T-helper 1 cell treated with Interleukin-12 subunit alpha and Interleukin-12 subunit beta and Interleukin-4 antibody, amounts not matched to agents 30 ng/mL and 1 ng/mL, for 36 hours (primary cell): ENCODE measurements around the gene CASP7. TPM values are rescaled to one million over a fixed set of nuclear protein-coding genes. Genes with fewer than 3 reads are reported as not detected.
"Not testable (repeated sequence)": the region's sequence is repeated elsewhere in the genome, so short reads cannot be mapped to it uniquely, and the experiment has no call there.

ENCODE experiments used
- intact Hi-C: fragments of 100-400 bp; cut with micrococcal nuclease; formaldehyde crosslinking; loops from one replicate; pipeline ENCODE4 v1.15.1; 2024
- total RNA-seq: library from RNA; stranded (reverse); gene quantifications from 2 replicates; pipeline ENCODE4 v1.2.3, GENCODE V29; 2022

Gene CASP7
- total RNA-seq: 44.9 and 49.1 TPM in 2 replicates

DNA sequence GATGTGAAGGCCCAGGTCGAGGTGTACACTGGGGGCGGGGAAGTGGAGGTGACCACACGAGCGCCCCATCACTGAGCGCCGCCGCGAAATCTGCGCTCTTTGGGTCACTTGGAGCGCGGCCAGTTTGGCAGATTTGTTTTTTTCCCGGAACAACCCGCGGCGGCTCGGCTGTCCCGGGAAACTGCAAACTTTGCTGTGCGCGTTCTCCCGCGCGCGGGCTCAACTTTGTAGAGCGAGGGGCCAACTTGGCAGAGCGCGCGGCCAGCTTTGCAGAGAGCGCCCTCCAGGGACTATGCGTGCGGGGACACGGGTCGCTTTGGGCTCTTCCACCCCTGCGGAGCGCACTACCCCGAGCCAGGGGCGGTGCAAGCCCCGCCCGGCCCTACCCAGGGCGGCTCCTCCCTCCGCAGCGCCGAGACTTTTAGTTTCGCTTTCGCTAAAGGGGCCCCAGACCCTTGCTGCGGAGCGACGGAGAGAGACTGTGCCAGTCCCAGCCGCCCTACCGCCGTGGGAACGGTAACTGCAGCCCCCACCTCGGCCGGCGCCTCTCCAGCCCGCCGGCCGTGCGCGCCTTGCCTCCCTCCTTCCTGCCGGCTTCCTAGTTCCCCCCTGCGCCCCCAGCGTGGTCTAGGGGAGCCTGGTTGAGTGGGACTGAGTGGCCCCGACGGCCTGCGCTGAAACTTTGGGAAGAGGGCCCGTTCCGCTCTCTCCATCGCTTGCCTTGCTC lies at the start of gene CASP7:
CASP7 (plus strand) TSS at position 450 of the 727 bp plus-strand sequence. CDS start 17,582 bp downstream, outside the sequence.
- intact Hi-C loops: loop anchor here (1.0 to 5.0 kb wide), 14 partner anchors 10 to 1497 kb away; partner anchors contain the start of genes CCDC186, DCLRE1A, FHIP2A and GPAM

DNA sequence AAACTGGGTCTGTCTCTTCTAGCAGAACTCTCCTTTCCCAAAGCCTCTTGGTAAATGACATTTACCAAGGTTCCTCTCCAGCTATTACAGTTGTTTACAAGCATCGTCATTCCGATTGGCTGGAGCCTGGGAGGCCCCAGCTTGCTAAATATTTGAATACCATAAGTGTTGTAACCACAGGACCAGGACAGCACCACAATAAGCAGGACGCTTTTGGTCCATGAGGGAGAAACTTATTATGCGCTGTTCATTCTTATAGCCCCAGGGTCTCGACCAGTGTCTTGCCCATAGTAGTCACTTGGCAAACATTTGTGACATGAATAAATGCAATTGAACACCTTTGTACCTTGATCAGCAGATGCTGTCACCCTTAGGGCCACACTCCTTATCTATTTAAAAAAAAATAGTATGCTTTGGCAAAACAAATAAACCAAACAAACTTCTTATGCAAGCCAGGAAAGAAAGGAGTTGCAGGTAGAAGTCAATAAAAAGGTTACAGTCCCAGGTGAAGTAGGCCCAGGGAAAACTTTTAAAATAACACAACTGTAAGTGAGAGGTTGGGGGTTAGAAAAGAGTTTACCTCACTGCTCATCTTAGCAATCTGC lies 48.7 kb upstream of the CASP7 start:
- intact Hi-C loops: no loop called here

DNA sequence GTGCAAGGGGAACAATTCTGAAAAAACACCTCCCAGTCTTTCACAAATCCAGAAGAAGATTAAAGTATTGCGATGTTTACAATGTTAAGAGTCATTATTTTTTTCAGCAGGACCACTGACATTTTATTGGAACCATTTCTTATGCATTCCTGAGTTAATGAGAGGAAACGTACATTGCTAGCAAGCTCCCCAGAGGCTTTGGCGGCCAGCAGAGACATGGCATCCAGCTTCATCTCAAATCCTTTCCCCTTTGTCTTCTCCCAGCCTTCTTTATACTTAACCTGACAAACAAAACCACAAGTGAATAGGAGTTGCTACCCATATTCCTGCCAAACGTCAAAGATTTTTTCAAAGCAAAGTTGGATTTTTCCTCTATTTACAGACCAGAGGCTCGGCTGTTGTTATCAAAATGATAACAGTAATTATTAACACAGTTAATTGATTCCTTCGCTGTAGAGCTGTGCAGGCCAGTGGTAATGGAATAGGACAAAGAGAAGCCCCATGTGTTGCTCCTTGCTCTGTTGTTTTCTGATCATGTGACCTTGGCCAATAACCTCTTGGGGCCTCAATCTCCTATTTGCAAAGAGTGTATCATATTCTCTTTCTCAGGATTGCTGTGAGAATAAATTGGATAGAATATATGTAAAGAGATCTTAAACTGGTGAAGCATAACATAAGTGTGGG lies 47.9 kb upstream of the CASP7 start:
- intact Hi-C loops: no loop called here

DNA sequence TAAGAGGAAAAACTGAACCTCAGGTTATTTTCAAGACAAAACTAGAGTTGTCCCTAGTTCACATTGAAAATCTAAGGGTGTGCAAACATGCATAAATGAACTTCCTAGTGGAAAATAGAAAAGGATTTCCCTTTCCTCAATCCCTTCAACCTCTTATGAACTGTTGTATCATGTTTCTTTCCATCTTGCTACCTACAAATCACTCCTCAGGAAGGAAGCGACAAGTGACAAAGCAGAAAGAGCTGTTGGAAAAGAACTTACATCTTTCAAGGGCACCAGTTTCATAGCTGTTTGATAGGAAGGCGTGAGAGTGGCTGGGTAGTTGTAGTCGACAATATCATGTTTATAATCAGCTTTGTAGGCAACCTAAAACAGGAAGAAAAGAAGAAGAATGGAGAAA lies 39.7 kb upstream of the CASP7 start:
- intact Hi-C loops: no loop called here

DNA sequence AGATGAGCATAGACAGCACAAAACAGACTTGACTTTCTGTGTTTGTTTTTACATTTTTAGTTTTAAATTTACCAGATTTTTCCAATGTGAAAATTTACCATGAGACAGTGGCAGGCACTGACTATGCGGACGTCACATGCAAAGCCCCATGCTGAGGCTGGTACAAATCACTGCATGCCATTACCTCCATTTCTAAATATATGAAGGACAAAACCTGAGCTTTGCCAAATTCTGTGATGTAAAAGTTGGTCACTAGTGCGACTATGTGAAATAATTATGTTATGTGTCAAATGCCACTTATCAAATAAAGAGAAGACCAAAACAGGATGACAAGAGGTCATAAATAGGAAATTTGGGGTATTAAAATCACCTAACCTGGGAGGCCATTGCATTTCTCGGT lies 38.0 kb upstream of the CASP7 start:
- intact Hi-C loops: no loop called here

DNA sequence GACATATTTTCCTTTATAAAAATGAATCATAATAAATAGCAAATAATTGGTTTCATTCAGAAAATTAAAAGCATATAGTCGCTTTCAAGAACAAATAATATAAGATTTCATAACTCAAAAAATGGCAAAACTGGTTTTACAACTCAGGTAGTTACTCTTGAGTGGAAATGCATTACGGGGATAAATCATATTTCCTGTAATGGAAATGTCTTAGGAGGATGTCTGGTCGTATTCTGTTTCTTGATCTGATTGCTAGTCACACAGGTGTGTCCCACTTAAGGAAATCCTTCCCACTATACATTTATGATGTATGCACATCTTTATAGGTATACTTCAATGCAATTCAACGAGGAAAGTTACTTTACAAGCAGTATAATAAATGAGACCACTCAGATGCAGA lies 36.5 kb upstream of the CASP7 start:
- intact Hi-C loops: no loop called here

DNA sequence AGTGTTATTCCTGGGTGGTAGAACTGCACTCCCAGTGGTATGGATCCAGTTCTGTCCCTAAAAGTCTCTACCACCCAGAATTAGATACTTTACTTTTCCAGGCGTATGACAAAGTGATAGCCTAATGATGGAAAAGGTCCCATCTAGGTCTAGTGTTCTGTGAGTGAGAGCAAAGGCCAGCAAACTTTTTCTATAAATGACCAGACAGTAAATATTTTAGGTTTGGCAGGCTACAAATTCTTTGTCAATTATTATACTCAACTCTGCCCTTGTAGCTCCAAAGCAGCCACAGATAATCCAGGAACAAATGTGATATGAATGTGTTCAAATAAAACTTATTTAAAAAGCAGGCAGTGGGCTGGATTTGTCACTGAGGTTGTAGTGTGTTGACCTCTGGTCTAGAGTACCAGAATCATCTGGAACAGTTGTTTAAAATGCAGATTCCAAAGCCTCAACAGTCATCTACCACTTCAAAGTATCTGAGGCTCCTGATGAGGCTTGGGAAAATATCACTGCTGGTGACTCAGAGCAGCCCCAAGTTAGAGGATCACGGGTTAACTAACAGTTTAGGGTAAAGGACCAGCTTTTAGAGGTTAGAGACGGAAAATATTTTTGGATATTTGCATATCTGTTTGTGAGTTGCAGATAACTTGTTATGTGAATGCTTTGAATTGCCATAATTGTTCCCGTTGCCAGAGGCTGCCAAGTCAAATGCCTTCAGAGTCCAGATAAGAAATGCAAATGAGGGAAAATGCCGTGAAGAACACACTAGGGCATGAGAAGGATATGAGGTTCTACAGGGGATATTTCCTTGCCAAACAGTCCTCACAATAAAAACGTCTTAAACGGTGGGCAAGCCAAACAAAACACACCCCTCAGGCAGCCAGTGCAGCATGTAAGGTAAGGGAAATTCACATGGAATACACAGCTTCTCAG lies 35.3 kb upstream of the CASP7 start:
- intact Hi-C loops: no loop called here

DNA sequence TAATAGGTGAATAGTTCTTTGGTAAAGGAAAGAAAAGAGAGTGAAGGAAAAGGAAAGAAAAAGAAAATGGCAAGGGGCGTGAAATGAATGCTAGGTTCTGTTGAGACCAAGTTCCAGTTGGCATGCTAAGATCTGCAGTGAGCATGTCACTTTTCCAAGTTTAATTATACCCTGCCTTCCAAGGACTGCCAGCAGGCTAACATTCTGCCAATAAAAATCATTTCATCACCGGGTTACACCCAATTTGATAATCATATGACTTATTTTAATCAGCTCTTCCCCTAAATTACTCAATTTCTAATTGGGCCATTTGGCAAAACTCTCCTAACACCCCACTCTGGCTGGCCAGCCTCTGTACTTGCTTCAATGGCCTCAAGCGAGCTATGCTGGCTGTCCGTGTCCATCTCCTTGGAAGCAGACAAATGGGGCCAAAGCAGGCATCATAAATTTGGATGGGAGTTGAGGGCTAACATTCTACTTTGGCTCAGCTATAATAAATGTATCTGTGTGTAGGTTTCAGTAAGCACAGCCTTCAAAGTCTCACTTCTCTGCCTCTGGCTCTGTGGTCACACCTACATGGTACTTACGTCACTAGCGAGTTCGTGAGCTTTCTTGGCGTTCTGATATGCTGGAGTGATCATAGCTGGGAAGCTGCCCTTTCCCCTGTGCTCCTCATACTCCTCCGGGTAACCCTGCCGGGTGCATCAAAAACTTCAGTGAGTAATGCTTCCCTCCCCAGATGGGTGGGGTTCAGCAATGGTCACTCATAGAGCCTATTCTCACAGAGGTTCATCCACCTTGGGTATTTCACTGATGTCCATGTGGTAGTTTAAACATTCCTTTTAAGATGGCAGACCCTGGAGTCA lies 33.1 kb upstream of the CASP7 start:
- intact Hi-C loops: no loop called here

DNA sequence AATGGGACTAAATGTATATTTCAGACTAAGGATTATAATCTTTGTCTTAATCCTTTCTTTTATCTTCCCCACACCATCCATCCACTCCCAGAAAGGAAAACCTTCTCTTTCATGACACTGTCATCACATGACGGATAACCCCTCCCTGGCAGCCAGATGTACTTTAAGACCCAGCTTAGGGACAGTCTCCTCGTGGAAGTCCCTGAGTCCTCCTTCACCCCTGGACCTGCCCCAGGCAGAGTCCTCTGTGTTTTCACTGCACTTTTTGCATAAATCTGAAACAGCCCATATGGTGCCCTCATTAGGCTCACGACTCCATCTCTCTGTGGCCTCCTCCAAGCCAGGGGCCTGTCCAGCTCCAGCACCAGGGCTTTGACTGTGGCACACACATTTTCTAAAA lies 31.9 kb upstream of the CASP7 start:
- intact Hi-C loops: no loop called here

DNA sequence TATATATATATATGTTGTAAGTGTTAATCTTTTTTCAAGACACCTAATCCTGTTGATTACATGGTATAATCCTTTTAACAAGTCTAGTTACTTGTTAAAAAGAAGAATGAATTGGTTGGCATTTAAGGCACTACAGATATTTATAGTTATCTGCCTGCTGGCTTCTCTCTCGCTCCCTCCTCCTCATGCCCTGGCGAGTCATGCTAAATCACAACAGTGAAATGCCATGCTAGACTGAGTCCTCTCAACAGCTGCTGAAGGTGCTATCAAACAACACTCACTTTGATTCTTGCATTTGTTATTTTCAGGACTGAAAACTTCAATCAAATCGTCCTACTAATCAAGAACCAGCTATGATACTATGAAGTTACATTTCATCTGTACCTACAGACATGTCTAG lies 31.2 kb upstream of the CASP7 start:
- intact Hi-C loops: no loop called here

DNA sequence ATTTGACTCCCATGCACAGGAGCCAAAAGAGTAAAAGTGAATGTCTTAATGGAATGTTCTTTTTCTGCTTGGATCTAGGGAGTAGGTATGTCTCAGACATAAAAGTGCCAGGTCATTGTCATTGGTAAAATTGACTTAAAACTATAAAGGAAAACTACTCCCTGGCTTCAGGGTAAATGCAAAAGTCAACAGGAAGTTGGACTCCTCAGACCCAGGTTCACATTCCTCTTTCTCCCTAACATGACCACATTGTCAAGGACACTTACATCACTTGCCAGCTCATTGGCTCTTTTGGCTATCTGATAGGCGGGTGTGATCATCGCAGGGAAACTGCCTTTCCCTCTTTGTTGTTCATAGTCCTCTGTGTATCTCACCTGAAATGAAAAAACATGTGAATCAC lies 29.5 kb upstream of the CASP7 start:
- intact Hi-C loops: no loop called here

DNA sequence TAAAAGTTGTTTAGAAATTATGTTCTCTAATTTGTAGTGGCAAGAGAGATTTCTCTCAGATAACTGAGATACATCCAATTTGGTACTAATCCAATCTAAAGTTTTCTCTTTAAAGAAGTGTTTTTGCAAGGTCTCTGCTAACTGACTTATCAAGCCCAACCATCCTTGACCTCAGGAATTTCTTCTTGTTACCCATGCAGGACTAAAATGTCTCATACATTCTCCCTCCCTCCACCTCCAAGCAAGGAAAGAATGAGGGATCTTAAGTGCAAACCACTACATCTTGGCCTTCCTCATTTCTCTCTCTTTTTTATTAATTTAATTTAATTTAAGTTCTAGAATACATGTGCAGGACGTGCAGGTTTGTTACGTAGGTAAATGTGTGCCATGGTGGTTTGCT lies 28.7 kb upstream of the CASP7 start:
- intact Hi-C loops: no loop called here

DNA sequence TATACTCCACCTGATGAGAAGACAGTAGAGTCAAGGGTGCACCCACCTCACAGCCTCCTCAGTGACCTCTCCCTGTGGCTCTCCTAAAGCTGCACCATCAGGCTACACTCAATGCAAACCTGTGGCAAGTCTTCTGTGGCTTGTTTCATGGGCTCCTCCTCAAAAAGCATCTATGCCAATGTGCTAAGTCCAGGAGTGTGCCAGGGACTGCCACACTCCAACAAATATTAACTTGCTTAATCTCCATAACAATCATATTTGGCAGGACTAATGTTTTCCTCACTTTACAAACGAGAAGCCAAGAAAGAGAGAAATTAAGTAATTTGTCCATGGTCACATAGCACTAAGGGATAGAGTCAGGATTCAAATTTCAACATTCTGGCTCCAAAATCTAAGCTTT lies 27.8 kb upstream of the CASP7 start:
- intact Hi-C loops: no loop called here

DNA sequence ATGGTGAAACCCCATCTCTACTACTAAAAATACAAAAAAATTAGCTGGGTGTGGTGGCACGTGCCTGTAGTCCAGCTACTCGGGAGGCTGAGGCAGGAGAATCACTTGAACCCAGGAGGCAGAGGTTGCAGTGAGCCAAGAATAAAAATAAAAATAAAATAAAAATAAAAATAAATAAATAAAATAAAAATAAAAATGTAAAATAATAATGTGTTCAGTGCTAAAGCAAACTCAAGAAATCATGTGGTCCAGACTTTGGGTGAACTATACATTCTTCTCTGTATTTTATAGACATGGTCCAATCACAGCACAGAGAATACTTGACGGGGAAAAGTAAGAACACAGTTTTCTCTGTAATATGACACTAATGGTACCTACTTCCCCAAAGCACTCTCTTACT lies 27.3 kb upstream of the CASP7 start:
- intact Hi-C loops: not testable (repeated sequence)

DNA sequence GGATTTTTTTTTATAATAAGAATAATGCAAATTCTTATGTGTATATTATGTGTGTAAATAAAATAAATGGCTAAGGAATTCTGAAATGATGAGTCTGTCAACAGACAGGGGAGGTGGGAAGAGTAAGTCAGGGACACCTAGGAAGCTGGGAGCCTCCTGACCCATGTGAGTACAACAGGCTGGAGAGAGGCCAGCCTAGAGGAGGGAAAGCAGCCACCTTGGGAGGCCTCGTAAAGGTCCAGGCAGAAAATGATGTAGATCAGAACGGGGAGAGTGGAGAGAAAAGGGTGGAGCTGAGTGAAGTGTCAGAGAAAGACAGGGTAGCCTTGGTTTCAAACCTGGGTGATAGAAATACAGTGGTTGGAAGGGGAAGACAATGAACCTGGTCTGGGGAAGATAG lies 22.8 kb upstream of the CASP7 start:
- intact Hi-C loops: no loop called here

DNA sequence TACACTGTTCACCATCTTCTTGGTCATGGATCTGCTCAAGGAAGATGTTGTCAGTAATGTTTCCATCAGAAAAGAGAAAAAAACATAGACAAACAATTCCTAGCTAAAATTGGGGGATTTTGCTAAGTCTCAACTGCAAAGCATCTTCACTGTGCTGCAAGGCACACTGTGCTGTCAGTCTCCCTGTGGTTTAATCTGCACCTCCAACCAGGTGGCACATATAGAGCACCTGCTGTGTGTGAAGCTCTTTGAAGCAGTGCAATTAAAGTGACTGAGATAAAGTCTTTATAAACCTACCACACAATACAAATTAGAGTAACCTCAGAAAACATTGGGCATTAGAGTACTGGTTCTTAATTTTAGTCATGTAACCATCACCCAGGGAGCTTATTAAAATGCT lies 22.2 kb upstream of the CASP7 start:
- intact Hi-C loops: no loop called here

DNA sequence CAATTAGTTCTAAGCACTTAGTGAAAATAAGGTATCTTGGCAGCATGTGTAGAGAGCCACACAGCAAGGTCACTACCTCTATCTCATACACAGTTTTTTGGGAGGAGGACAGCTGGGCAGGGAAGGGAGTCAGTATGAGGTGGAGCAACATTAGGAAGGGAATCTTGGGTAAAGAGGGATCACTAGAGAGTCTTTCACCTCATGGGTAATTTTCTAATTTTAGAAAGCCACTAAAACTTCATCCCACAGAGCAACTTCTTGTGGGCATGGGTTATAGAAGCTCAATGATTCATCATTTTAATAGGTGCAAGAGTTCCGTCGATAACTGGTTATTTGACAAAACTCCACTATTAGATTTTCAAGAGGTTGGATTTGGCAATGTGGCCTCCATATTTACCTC lies 18.4 kb upstream of the CASP7 start:
- intact Hi-C loops: no loop called here

DNA sequence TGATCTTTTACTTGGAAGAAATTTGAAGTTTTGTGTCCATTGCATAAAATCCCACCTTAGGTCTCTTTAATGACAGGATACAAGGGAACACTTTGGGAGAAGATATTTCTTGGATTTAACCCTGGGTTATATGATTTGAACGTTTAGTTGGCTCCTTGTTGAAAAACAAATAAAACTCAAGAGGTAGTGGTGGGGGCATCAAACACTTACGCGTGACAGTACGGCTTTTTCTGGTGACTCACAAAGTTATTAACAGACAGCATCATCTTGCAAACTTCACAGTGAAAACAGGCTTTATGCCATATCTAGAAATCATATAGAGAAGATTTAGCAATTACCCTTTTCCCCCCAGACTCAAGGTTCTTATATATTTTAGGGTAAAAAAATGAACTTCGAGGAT lies 16.6 kb upstream of the CASP7 start:
- intact Hi-C loops: no loop called here

DNA sequence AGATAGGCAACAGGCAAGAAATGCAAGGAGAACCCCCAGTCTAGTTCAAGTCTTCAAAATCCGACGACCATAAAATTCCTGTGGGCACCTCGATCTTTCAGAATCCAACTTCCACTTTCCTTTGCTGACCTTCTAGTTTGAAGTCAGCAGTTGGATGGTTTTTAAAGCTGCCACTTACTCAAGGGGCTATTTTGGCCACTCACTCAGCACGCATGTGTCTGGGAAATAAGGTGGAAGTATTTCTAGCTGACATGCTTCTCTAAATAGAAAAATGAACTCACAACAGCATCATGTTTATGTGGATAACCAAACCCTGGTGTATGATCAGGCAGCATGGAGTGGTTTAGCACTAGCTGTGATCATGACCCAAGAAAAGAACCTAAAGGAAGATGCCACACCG lies 15.8 kb upstream of the CASP7 start, which contains the start of gene NRAP:
NRAP (minus strand) TSS at position 134 of the 400 bp plus-strand sequence. CDS start 159 bp downstream, outside the sequence.
- intact Hi-C loops: no loop called here

DNA sequence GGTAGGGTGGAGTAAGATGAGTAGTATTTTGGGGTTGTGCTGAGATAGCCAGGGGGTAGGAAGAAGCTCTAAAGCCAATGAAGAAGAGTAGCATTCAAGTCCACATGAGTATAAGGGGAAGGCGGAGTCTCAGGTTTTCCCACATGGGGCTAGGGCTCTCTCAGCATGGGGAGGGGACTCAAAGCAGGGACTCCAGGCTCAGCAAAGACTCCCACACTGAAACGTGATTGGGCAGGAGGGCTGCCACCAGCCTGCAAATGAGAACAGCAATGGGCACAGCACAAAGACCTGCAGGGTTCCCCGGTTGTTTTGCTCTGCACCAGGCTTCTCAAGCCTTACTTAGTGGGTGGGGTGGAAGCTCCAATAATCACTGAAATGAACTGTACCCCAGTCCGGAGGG lies 14.4 kb upstream of the CASP7 start:
- intact Hi-C loops: no loop called here
